ENCODE measurements around the gene GNB5. TPM values are rescaled to one million over a fixed set of nuclear protein-coding genes. Genes with fewer than 3 reads are reported as not detected.

Gene GNB5
- total and polyA plus RNA-seq, 8 donors = 12.2 to 28.2 (median 15.8) TPM

DNA sequence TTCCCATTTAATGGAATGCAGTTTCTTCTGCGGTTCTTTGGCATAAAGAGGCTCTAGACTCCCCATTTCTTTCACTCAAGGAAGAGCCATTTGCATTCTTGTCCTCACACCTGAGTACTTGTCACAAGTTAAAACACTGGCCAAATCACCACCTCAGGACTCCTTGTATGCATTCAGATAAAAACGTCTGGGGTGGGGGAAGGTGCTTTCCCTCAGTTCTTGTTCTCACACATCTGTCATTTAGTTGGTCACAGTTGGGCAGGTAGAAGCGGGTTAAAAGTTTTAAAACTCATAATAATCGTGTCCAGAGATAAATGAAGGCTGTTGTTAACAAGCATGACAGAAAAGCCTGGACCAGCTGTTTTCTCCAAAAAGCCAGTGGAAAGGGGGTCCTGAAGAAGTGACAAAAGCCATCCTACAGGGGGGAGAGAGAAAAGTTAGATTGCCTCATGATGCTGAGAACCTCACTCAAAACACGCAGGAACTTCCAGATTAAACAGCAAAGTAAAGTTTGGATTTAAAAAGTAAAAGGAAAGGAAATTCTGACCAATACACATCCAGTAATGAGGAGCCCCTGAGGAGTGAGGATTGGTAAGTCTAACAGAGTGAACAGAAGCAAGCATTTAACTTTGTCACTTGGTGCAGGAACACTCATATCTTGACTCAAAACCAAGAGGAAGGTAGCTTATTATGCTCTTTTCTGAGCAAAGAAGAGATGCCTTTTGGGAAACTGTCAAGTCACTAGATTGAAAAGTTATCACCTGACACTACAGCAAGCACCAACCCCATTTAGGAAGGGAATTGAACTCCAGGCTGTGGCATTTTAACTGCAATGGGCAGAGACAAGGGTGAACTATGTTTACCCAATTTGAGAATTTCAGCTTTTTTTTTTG, 81.4 kb downstream of the GNB5 start:
- ATAC-seq (no peak), FAIRE-seq (no peak), DNase-seq (no peak)
- H3K36me3 ChIP-seq = no peaks in the 10 kb centered on the region
- no peaks in the 10 kb centered on the region for H3K9me3 ChIP-seq
- peaks cover 0 to 2% (median 2%) of the 10 kb centered on the region in 3 donors for H3K4me1 ChIP-seq
- WGBS, 2 donors = 54 to 58% methylated on average over 5 of the region's 5 CpGs
- H3K4me3 ChIP-seq = no peak overlapping the region
- no peak overlapping the region for H3K27ac ChIP-seq
- H3K27me3 ChIP-seq = no peaks in the 10 kb centered on the region
- intact Hi-C loops (cut with DNase I) = no loop called here
- TF ChIP-seq CTCF (IDR thresholded peaks at IDR 0.05) = no peak

GRCh38 chr15:52107238-52107637, 84.0 kb downstream of the GNB5 start:
- Histone ChIP-seq H3K27ac (no peak overlapping the region), H3K4me1 (peaks cover 0 to 6% (median 0%) of the 10 kb centered on the region in 3 donors), H3K36me3 (no peaks in the 10 kb centered on the region), H3K27me3 (no peaks in the 10 kb centered on the region), H3K4me3 (no peak overlapping the region), H3K9me3 (no peaks in the 10 kb centered on the region)
- DNase-seq (no peak), ATAC-seq (no peak), FAIRE-seq (no peak)
- 97 to 98% methylated on average over 6 of the region's 6 CpGs for WGBS, 2 donors
- intact Hi-C loops (cut with DNase I) = no loop called here
- TF ChIP-seq CTCF (IDR thresholded peaks at IDR 0.05) = no peak

- no peak for DNase-seq
- no peak for ATAC-seq
- Histone ChIP-seq H3K9me3 (no peaks in the 10 kb centered on the region), H3K27ac (no peak overlapping the region), H3K27me3 (no peaks in the 10 kb centered on the region), H3K36me3 (no peaks in the 10 kb centered on the region), H3K4me3 (no peak overlapping the region), H3K4me1 (peaks cover 0 to 6% (median 0%) of the 10 kb centered on the region in 3 donors)
- TF ChIP-seq CTCF (IDR thresholded peaks at IDR 0.05) = no peak
- no peak for FAIRE-seq
- intact Hi-C loops (cut with DNase I) = no loop called here
- 69 to 79% methylated on average over 6 of the region's 6 CpGs for WGBS, 2 donors
Observed at GRCh38 chr15:52106641-52107040, 84.6 kb downstream of the GNB5 start.

DNA sequence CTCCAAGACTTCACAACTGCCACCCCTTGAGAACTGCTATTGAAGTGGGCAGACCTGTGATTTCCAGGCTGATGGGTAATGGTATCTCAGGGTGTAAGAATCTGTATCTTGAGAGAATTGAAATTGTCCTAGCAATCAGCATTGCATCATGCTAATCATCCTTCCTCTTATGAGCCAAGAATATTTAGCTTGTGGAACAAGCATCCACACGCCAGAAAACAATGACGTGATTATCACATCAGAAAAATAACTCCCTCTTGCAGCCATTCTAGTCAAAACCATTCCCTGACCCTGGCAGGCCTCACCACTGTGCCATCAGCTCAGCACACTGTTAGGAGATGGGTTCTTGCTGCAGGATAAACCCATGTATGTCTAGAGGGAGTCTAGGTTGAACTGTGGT, 85.3 kb downstream of the GNB5 start:
- no peak for FAIRE-seq

More for the DNA sequence above, 85.3 kb downstream of the GNB5 start:
- Histone ChIP-seq H3K9me3 (no peaks in the 10 kb centered on the region), H3K27ac (no peak overlapping the region), H3K36me3 (no peaks in the 10 kb centered on the region), H3K4me1 (peaks cover 0 to 6% (median 0%) of the 10 kb centered on the region in 3 donors), H3K27me3 (no peaks in the 10 kb centered on the region), H3K4me3 (no peak overlapping the region)
- ATAC-seq (no peak), DNase-seq (no peak)
- WGBS, 2 donors = 80 to 89% methylated on average over 2 of the region's 2 CpGs
- intact Hi-C loops (cut with DNase I) = no loop called here
- TF ChIP-seq CTCF (IDR thresholded peaks at IDR 0.05) = no peak

Data from pancreas (tissue), 10 donors.